H1 (cell line): ENCODE measurements around the gene ELOVL5.

ENCODE experiments used
- CREB1 ChIP-seq: IDR thresholded peaks from 2 replicates; pipeline ENCODE4 v1.6.1; 2012; ENCODE audit warnings: inconsistent platforms
- CTCF ChIP-seq, 3 experiments: IDR thresholded peaks; 1 replicate in 2 of 3; 2 replicates in 1 of 3; pipeline versions ENCODE4 v1.5.1 to v1.6.1; 2011; ENCODE audit warnings: low read length in 3 of 3, mild to moderate bottlenecking in 3 of 3, inconsistent platforms in 2 of 3, low read depth in 1 of 3, moderate library complexity in 1 of 3; ENCODE audit not compliant: insufficient read depth in 1 of 3; ENCODE audit errors: control extremely low read depth in 1 of 3
- EZH2 ChIP-seq: fragments of 200-600 bp; sonication (generic); IDR thresholded peaks from 2 replicates; pipeline ENCODE4 v1.7.1; 2012; ENCODE audit warnings: low read depth, mild to moderate bottlenecking, moderate library complexity, low read length, inconsistent platforms; ENCODE audit not compliant: severe bottlenecking
- GABPA ChIP-seq: IDR thresholded peaks from 2 replicates; pipeline ENCODE4 v1.6.1; 2011; ENCODE audit warnings: mild to moderate bottlenecking, low read length, moderate library complexity, borderline replicate concordance; ENCODE audit not compliant: insufficient read depth
- KDM1A ChIP-seq: fragments of 200-600, 300-600 bp; sonication (generic); IDR thresholded peaks from 2 replicates; pipeline ENCODE4 v1.7.1; 2016; ENCODE audit warnings: mild to moderate bottlenecking, low read length, borderline replicate concordance
- RAD21 ChIP-seq, 2 experiments: IDR thresholded peaks in 1 of 2; conservative IDR thresholded peaks in 1 of 2; 2 replicates each; pipeline ENCODE4 v1.6.1; 2011; ENCODE audit warnings: low read depth in 2 of 2, low read length in 2 of 2, improper control_type of control experiment in 1 of 2, inconsistent platforms in 1 of 2, mild to moderate bottlenecking in 1 of 2, moderate library complexity in 1 of 2
- RBBP5 ChIP-seq: IDR thresholded peaks from 2 replicates; pipeline ENCODE4 v1.7.1; 2012; ENCODE audit warnings: low read depth, mild to moderate bottlenecking, inconsistent platforms, low read length, moderate library complexity, borderline replicate concordance

- TF ChIP-seq RBBP5 (no peak), KDM1A (no peak), CREB1 (no peak), EZH2 (no peak), CTCF (IDR thresholded peaks at IDR 0.05; ENCODE audit: control extremely low read depth in 1 of 3, insufficient read depth in 1 of 3, low read depth in 1 of 3, low read length in 3 of 3) (no peak), GABPA (no peak), RAD21 (IDR thresholded peaks at IDR 0.05 in 1 of 2, conservative IDR thresholded peaks at IDR 0.05 in 1 of 2; ENCODE audit: low read depth in 2 of 2, low read length in 2 of 2) (no peak)
Observed at GRCh38 chr6:53250176-53251032, 98.3 kb downstream of the ELOVL5 start.
